Measurements from ENCODE around the gene SMPD3. TPM values are rescaled to one million over a fixed set of nuclear protein-coding genes. Genes with fewer than 3 reads are reported as not detected.

The SMPD3 gene
- total RNA-seq, 2 experiments from 2014 or later: 0.89 to 1.1 TPM

- Mint-ChIP-seq H3K4me1 (ENCODE audit: low read depth) (no peaks in the 10 kb centered on the region), H3K36me3 (ENCODE audit: low read depth) (no peaks in the 10 kb centered on the region), H3K4me3 (no peak overlapping the region), H3K27me3 (no peaks in the 10 kb centered on the region), H3K9me3 (no peaks in the 10 kb centered on the region), H3K27ac (no peak overlapping the region)
- DNase-seq (no peak), ATAC-seq (ENCODE audit: poor library complexity) (no peak)
- Histone ChIP-seq H3K9me3 (ENCODE audit: control insufficient read depth in 1 of 2, insufficient read depth in 1 of 2, low read length in 2 of 2) (no peaks in the 10 kb centered on the region), H3K36me3 (ENCODE audit: insufficient read depth, low read length) (no peaks in the 10 kb centered on the region), H3K27me3 (ENCODE audit: control insufficient read depth in 1 of 2, insufficient read depth in 2 of 2, low read length in 2 of 2) (no peaks in the 10 kb centered on the region), H3K4me1 (ENCODE audit: insufficient read depth, low read length) (no peaks in the 10 kb centered on the region), H3K4me3 (ENCODE audit: low read length) (no peak overlapping the region), H3K27ac (ENCODE audit: low read depth in 1 of 2, low read length in 2 of 2) (no peak overlapping the region)
- POLR2A ChIA-PET: no interaction called here
- TF ChIP-seq CTCF (IDR thresholded peaks at IDR 0.05): no peak
- CTCF ChIA-PET: no interaction called here
- intact Hi-C loops (cut with DNase I, micrococcal nuclease): no loop called here
These were observed 38.3 kb upstream of the SMPD3 start for GRCh38 chr16:68486502-68487202.

- CTCF ChIA-PET: interaction anchor here (0.9 kb wide), 1 partner anchor 29 kb away, joined by 3 read pairs; no protein-coding TSS in a partner anchor
- DNase-seq (no peak), ATAC-seq (ENCODE audit: poor library complexity) (no peak)
- intact Hi-C loops (cut with DNase I, micrococcal nuclease): no loop called here
- H3K4me3 ChIP-seq (ENCODE audit: low read length): no peak overlapping the region
- no peaks in the 10 kb centered on the region for H3K27me3 ChIP-seq (ENCODE audit: control insufficient read depth in 1 of 2, insufficient read depth in 2 of 2, low read length in 2 of 2)
- no peaks in the 10 kb centered on the region for H3K9me3 ChIP-seq (ENCODE audit: control insufficient read depth in 1 of 2, insufficient read depth in 1 of 2, low read length in 2 of 2)
- H3K27ac ChIP-seq (ENCODE audit: low read depth in 1 of 2, low read length in 2 of 2): no peak overlapping the region
- POLR2A ChIA-PET: interaction anchor here (0.5 kb wide), 1 partner anchor 40 kb away, joined by 3 read pairs; no protein-coding TSS in a partner anchor
- no peaks in the 10 kb centered on the region for H3K36me3 Mint-ChIP-seq (ENCODE audit: low read depth)
- no peaks in the 10 kb centered on the region for H3K4me1 ChIP-seq (ENCODE audit: insufficient read depth, low read length)
- H3K4me1 Mint-ChIP-seq (ENCODE audit: low read depth): no peaks in the 10 kb centered on the region
- H3K36me3 ChIP-seq (ENCODE audit: insufficient read depth, low read length): no peaks in the 10 kb centered on the region
- no peaks in the 10 kb centered on the region for H3K9me3 Mint-ChIP-seq
- H3K4me3 Mint-ChIP-seq: no peak overlapping the region
- no peak for TF ChIP-seq CTCF (IDR thresholded peaks at IDR 0.05)
- H3K27me3 Mint-ChIP-seq: no peaks in the 10 kb centered on the region
- no peak overlapping the region for H3K27ac Mint-ChIP-seq
These were observed 33.3 kb upstream of the SMPD3 start for GRCh38 chr16:68481636-68482035.

GRCh38 chr16:68480084-68480995, 32.0 kb upstream of the SMPD3 start:
- intact Hi-C loops (cut with DNase I, micrococcal nuclease): no loop called here
- ATAC-seq (ENCODE audit: poor library complexity) (no peak), DNase-seq (no peak)
- Mint-ChIP-seq H3K9me3 (no peaks in the 10 kb centered on the region), H3K36me3 (ENCODE audit: low read depth) (no peaks in the 10 kb centered on the region), H3K27ac (no peak overlapping the region), H3K4me3 (no peak overlapping the region), H3K27me3 (no peaks in the 10 kb centered on the region), H3K4me1 (ENCODE audit: low read depth) (no peaks in the 10 kb centered on the region)
- H3K4me1 ChIP-seq (ENCODE audit: insufficient read depth, low read length): no peaks in the 10 kb centered on the region
- no peaks in the 10 kb centered on the region for H3K36me3 ChIP-seq (ENCODE audit: insufficient read depth, low read length)
- TF ChIP-seq CTCF (IDR thresholded peaks at IDR 0.05): no peak
- no peak overlapping the region for H3K4me3 ChIP-seq (ENCODE audit: low read length)
- H3K27me3 ChIP-seq (ENCODE audit: control insufficient read depth in 1 of 2, insufficient read depth in 2 of 2, low read length in 2 of 2): no peaks in the 10 kb centered on the region
- H3K27ac ChIP-seq (ENCODE audit: low read depth in 1 of 2, low read length in 2 of 2): no peak overlapping the region
- no peaks in the 10 kb centered on the region for H3K9me3 ChIP-seq (ENCODE audit: control insufficient read depth in 1 of 2, insufficient read depth in 1 of 2, low read length in 2 of 2)
- CTCF ChIA-PET: interaction anchor here (0.9 kb wide), 1 partner anchor 30 kb away, joined by 3 read pairs; no protein-coding TSS in a partner anchor
- POLR2A ChIA-PET: no interaction called here
